Mammary epithelial cell (primary cell): ENCODE measurements around the gene MAGIX.

Source experiments
- EZH2 ChIP-seq: IDR thresholded peaks from 2 replicates; pipeline ENCODE4 v1.6.1; 2012; ENCODE audit warnings: low read length, inconsistent platforms, borderline replicate concordance
- TF ChIP-seq, protein P1 (sequence below), 2 donors: IDR thresholded peaks in 1 of 2; conservative IDR thresholded peaks in 1 of 2; 2 replicates each; pipeline ENCODE4 v1.5.1; 2011 to 2012; ENCODE audit warnings: inconsistent platforms in 2 of 2, low read length in 2 of 2, mild to moderate bottlenecking in 2 of 2, control low read depth in 1 of 2, low read depth in 1 of 2; ENCODE audit not compliant: insufficient read depth in 1 of 2; ENCODE audit errors: extremely low read depth in 1 of 2

- TF ChIP-seq EZH2 = no peak
- TF ChIP-seq, protein P1, sequence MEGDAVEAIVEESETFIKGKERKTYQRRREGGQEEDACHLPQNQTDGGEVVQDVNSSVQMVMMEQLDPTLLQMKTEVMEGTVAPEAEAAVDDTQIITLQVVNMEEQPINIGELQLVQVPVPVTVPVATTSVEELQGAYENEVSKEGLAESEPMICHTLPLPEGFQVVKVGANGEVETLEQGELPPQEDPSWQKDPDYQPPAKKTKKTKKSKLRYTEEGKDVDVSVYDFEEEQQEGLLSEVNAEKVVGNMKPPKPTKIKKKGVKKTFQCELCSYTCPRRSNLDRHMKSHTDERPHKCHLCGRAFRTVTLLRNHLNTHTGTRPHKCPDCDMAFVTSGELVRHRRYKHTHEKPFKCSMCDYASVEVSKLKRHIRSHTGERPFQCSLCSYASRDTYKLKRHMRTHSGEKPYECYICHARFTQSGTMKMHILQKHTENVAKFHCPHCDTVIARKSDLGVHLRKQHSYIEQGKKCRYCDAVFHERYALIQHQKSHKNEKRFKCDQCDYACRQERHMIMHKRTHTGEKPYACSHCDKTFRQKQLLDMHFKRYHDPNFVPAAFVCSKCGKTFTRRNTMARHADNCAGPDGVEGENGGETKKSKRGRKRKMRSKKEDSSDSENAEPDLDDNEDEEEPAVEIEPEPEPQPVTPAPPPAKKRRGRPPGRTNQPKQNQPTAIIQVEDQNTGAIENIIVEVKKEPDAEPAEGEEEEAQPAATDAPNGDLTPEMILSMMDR (conservative IDR thresholded peaks at IDR 0.05 in 1 of 2, IDR thresholded peaks at IDR 0.05 in 1 of 2; ENCODE audit: extremely low read depth in 1 of 2, insufficient read depth in 1 of 2, low read depth in 1 of 2, low read length in 2 of 2) = no peak
Observed at GRCh38 chrX:49161632-49162031, 926 bp upstream of the MAGIX start.
